ENCODE measurements around the gene ATP2B2.

Gene ATP2B2

DNA sequence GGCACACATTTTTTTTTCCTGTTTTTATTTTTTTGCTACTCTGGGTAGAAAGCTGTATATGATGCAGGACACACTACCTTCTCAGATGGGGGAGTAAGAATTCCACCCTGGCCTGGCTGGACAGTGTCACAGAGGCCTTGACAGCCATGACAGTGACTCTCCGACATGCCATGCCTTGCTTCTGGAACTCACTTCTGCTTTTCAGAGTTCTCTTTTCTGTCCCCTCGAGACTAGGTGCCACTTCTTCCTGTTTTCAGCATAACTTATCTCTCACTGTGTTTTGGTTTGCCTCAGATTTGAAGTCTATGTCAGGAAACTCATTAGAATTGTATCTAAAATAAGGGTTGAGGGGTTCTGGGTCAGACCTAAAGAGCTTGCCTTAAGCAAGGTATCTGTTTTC, 115.4 kb downstream of the ATP2B2 start:
- H3K4me2 ChIP-seq (ENCODE audit: low read length, poor library complexity, severe bottlenecking) = no peak overlapping the region
- no peak overlapping the region for H3K4ac ChIP-seq (ENCODE audit: low read depth in 1 of 2, low read length in 2 of 2)
- H3K18ac ChIP-seq (ENCODE audit: low read depth in 1 of 2, low read length in 2 of 2) = no peak overlapping the region
- no peak overlapping the region for H2BK15ac ChIP-seq (ENCODE audit: low read depth, poor library complexity, severe bottlenecking)
- peaks cover 0 to 46% of the 10 kb centered on the region in 2 experiments for H3K27me3 ChIP-seq (ENCODE audit: control insufficient read depth in 1 of 2, insufficient read depth in 1 of 2, low read length in 2 of 2)
- H3K27ac ChIP-seq (ENCODE audit: low read length, poor library complexity, severe bottlenecking) = no peak overlapping the region
- no peak overlapping the region for H3K14ac ChIP-seq (ENCODE audit: low read length in 2 of 2)
- no peak for DNase-seq
- H3K23ac ChIP-seq (ENCODE audit: low read length in 2 of 2) = no peak overlapping the region
- H3K9ac ChIP-seq (ENCODE audit: low read length) = no peak overlapping the region
- H2BK120ac ChIP-seq (ENCODE audit: low read depth, low read length) = no peak overlapping the region
- no peak overlapping the region for H2AFZ ChIP-seq (ENCODE audit: low read depth, low read length)
- H3K79me1 ChIP-seq (replicated peaks; ENCODE audit: low read length, poor library complexity, severe bottlenecking) = no peaks in the 10 kb centered on the region
- H2BK5ac ChIP-seq (ENCODE audit: low read depth, low read length, poor library complexity, severe bottlenecking) = no peak overlapping the region
- WGBS = 58% methylated on average over 1 of the region's 2 CpGs
- H3K9me3 ChIP-seq (ENCODE audit: control insufficient read depth, low read length) = peaks cover 50% of the 10 kb centered on the region
- H4K91ac ChIP-seq (ENCODE audit: low read length) = no peak overlapping the region
- no peaks in the 10 kb centered on the region for H3K4me1 ChIP-seq (ENCODE audit: control insufficient read depth, insufficient read depth, low read depth, low read length)
- no peak overlapping the region for H3K4me3 ChIP-seq (ENCODE audit: insufficient read depth in 1 of 2, low read depth in 1 of 2, low read length in 2 of 2)
- no peak overlapping the region for H4K8ac ChIP-seq (ENCODE audit: low read length)
- no peak overlapping the region for H2AK5ac ChIP-seq (ENCODE audit: low read length, severe bottlenecking)
- no peaks in the 10 kb centered on the region for H3K36me3 ChIP-seq (ENCODE audit: control insufficient read depth in 1 of 2, insufficient read depth in 2 of 2, low read depth in 1 of 2, low read length in 2 of 2)
- H2BK12ac ChIP-seq (ENCODE audit: low read length in 2 of 2) = no peak overlapping the region

DNA sequence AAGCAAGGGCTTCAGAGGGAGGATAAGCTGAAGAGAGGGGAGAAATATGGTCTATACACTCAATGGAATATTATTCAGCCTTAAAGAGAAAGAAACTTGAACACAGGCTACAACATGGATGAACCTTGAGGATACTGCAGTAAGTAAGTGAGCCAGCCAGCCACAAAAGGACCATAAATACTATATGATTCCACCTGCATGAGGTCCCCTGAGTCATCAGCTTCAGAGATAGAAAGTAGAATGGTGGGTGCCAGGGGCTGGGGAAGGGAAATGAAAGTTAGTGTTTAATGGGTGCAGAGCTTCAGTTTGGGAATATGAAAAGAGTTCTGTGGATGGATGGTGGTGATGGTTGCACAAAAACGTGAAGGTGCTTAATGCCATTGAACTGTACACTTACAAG, 116.0 kb downstream of the ATP2B2 start:
- no peak overlapping the region for H3K18ac ChIP-seq (ENCODE audit: low read depth in 1 of 2, low read length in 2 of 2)
- no peak overlapping the region for H2BK12ac ChIP-seq (ENCODE audit: low read length in 2 of 2)
- H4K8ac ChIP-seq (ENCODE audit: low read length) = no peak overlapping the region
- H2AK5ac ChIP-seq (ENCODE audit: low read length, severe bottlenecking) = no peak overlapping the region
- no peak overlapping the region for H3K23ac ChIP-seq (ENCODE audit: low read length in 2 of 2)
- no peak overlapping the region for H2AFZ ChIP-seq (ENCODE audit: low read depth, low read length)
- no peaks in the 10 kb centered on the region for H3K79me1 ChIP-seq (replicated peaks; ENCODE audit: low read length, poor library complexity, severe bottlenecking)
- H3K9me3 ChIP-seq (ENCODE audit: control insufficient read depth, low read length) = peaks cover 50% of the 10 kb centered on the region
- no peak for DNase-seq
- WGBS = no CpG with 5 or more reads among the region's 1 CpG
- H3K4ac ChIP-seq (ENCODE audit: low read depth in 1 of 2, low read length in 2 of 2) = no peak overlapping the region
- H2BK15ac ChIP-seq (ENCODE audit: low read depth, poor library complexity, severe bottlenecking) = no peak overlapping the region
- H3K4me3 ChIP-seq (ENCODE audit: insufficient read depth in 1 of 2, low read depth in 1 of 2, low read length in 2 of 2) = no peak overlapping the region
- no peaks in the 10 kb centered on the region for H3K4me1 ChIP-seq (ENCODE audit: control insufficient read depth, insufficient read depth, low read depth, low read length)
- H3K36me3 ChIP-seq (ENCODE audit: control insufficient read depth in 1 of 2, insufficient read depth in 2 of 2, low read depth in 1 of 2, low read length in 2 of 2) = no peaks in the 10 kb centered on the region
- H3K27ac ChIP-seq (ENCODE audit: low read length, poor library complexity, severe bottlenecking) = no peak overlapping the region
- peaks cover 0 to 46% of the 10 kb centered on the region in 2 experiments for H3K27me3 ChIP-seq (ENCODE audit: control insufficient read depth in 1 of 2, insufficient read depth in 1 of 2, low read length in 2 of 2)
- H2BK5ac ChIP-seq (ENCODE audit: low read depth, low read length, poor library complexity, severe bottlenecking) = no peak overlapping the region
- no peak overlapping the region for H3K9ac ChIP-seq (ENCODE audit: low read length)
- no peak overlapping the region for H2BK120ac ChIP-seq (ENCODE audit: low read depth, low read length)
- no peak overlapping the region for H3K14ac ChIP-seq (ENCODE audit: low read length in 2 of 2)
- no peak overlapping the region for H3K4me2 ChIP-seq (ENCODE audit: low read length, poor library complexity, severe bottlenecking)
- H4K91ac ChIP-seq (ENCODE audit: low read length) = no peak overlapping the region

DNA sequence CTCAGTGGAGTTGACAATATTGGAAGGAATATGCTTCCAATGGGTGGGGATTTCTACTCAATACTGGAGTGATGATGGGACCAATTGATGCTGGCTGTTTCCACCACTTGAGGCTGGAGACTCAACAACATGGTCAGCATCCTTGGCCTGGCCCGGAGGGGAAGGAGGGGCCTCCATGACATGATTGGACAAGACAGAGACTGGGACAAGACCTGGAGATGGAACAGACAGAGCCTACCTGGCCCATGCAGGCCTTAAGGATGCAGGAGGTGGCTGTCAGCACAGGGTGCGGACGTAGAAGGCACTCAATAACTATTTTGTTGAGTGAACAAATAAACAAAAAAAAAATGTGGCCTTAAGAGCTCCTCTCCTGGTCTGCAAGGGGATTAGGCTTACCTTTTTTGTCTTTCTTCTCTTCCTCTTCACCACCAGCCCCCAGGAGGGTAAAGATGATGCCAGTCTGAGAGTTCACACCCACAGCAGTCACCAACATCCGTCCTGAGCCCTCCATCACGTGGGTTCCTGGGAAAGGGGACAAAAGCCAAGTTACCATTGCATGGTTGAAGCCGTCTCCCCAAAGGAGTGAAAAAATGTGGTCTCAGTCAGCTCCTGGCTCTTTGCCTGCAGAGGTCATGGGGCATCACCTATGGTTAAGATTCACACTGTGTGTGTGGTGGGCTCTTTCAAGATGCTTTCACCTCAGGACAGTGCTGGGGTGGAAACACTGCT, 117.3 kb downstream of the ATP2B2 start:
- Histone ChIP-seq H3K4me2 (ENCODE audit: low read length, poor library complexity, severe bottlenecking) (no peak overlapping the region), H3K23ac (ENCODE audit: low read length in 2 of 2) (no peak overlapping the region), H3K79me1 (replicated peaks; ENCODE audit: low read length, poor library complexity, severe bottlenecking) (no peaks in the 10 kb centered on the region), H2BK15ac (ENCODE audit: low read depth, poor library complexity, severe bottlenecking) (no peak overlapping the region), H2BK12ac (ENCODE audit: low read length in 2 of 2) (no peak overlapping the region), H3K14ac (ENCODE audit: low read length in 2 of 2) (no peak overlapping the region), H3K27ac (ENCODE audit: low read length, poor library complexity, severe bottlenecking) (no peak overlapping the region), H2BK5ac (ENCODE audit: low read depth, low read length, poor library complexity, severe bottlenecking) (no peak overlapping the region), H3K4me3 (ENCODE audit: insufficient read depth in 1 of 2, low read depth in 1 of 2, low read length in 2 of 2) (no peak overlapping the region), H3K9ac (ENCODE audit: low read length) (no peak overlapping the region), H2BK120ac (ENCODE audit: low read depth, low read length) (no peak overlapping the region), H3K36me3 (ENCODE audit: control insufficient read depth in 1 of 2, insufficient read depth in 2 of 2, low read depth in 1 of 2, low read length in 2 of 2) (no peaks in the 10 kb centered on the region), H2AK5ac (ENCODE audit: low read length, severe bottlenecking) (no peak overlapping the region), H3K4ac (ENCODE audit: low read depth in 1 of 2, low read length in 2 of 2) (no peak overlapping the region), H4K91ac (ENCODE audit: low read length) (no peak overlapping the region), H4K8ac (ENCODE audit: low read length) (no peak overlapping the region), H3K27me3 (ENCODE audit: control insufficient read depth in 1 of 2, insufficient read depth in 1 of 2, low read length in 2 of 2) (peaks cover 5 to 40% of the 10 kb centered on the region in 2 experiments), H3K4me1 (ENCODE audit: control insufficient read depth, insufficient read depth, low read depth, low read length) (no peaks in the 10 kb centered on the region), H3K18ac (ENCODE audit: low read depth in 1 of 2, low read length in 2 of 2) (no peak overlapping the region), H2AFZ (ENCODE audit: low read depth, low read length) (no peak overlapping the region), H3K9me3 (ENCODE audit: control insufficient read depth, low read length) (peaks cover 50% of the 10 kb centered on the region)
- peak; percentile 37 for DNase-seq
- WGBS = 49% methylated on average over 6 of the region's 6 CpGs

- no peak for DNase-seq
- no peak overlapping the region for H4K8ac ChIP-seq (ENCODE audit: low read length)
- no peak overlapping the region for H2BK5ac ChIP-seq (ENCODE audit: low read depth, low read length, poor library complexity, severe bottlenecking)
- peaks cover 10 to 26% of the 10 kb centered on the region in 2 experiments for H3K27me3 ChIP-seq (ENCODE audit: control insufficient read depth in 1 of 2, insufficient read depth in 1 of 2, low read length in 2 of 2)
- H3K36me3 ChIP-seq (ENCODE audit: control insufficient read depth in 1 of 2, insufficient read depth in 2 of 2, low read depth in 1 of 2, low read length in 2 of 2) = no peaks in the 10 kb centered on the region
- no peak overlapping the region for H3K27ac ChIP-seq (ENCODE audit: low read length, poor library complexity, severe bottlenecking)
- no peak overlapping the region for H3K18ac ChIP-seq (ENCODE audit: low read depth in 1 of 2, low read length in 2 of 2)
- no peak overlapping the region for H2BK12ac ChIP-seq (ENCODE audit: low read length in 2 of 2)
- H3K9ac ChIP-seq (ENCODE audit: low read length) = no peak overlapping the region
- H3K4me2 ChIP-seq (ENCODE audit: low read length, poor library complexity, severe bottlenecking) = no peak overlapping the region
- no peak overlapping the region for H4K91ac ChIP-seq (ENCODE audit: low read length)
- 80% methylated on average over 1 of the region's 1 CpG for WGBS
- no peaks in the 10 kb centered on the region for H3K79me1 ChIP-seq (replicated peaks; ENCODE audit: low read length, poor library complexity, severe bottlenecking)
- H2AK5ac ChIP-seq (ENCODE audit: low read length, severe bottlenecking) = no peak overlapping the region
- H2BK120ac ChIP-seq (ENCODE audit: low read depth, low read length) = no peak overlapping the region
- no peaks in the 10 kb centered on the region for H3K4me1 ChIP-seq (ENCODE audit: control insufficient read depth, insufficient read depth, low read depth, low read length)
- H3K4ac ChIP-seq (ENCODE audit: low read depth in 1 of 2, low read length in 2 of 2) = no peak overlapping the region
- no peak overlapping the region for H2BK15ac ChIP-seq (ENCODE audit: low read depth, poor library complexity, severe bottlenecking)
- H2AFZ ChIP-seq (ENCODE audit: low read depth, low read length) = no peak overlapping the region
- H3K9me3 ChIP-seq (ENCODE audit: control insufficient read depth, low read length) = peaks cover 50% of the 10 kb centered on the region
- no peak overlapping the region for H3K4me3 ChIP-seq (ENCODE audit: insufficient read depth in 1 of 2, low read depth in 1 of 2, low read length in 2 of 2)
- no peak overlapping the region for H3K23ac ChIP-seq (ENCODE audit: low read length in 2 of 2)
- no peak overlapping the region for H3K14ac ChIP-seq (ENCODE audit: low read length in 2 of 2)
Measured at GRCh38 chr3:10386121-10386520, 119.3 kb downstream of the ATP2B2 start.
